ENCODE data around the gene VCAM1.

- TF ChIP-seq POLR2A (IDR thresholded peaks at IDR 0.05; ENCODE audit: low read depth, low read length) (no peak), TAF1 (IDR thresholded peaks at IDR 0.05; ENCODE audit: low read depth, low read length) (no peak), POLR2AphosphoS5 (IDR thresholded peaks at IDR 0.05; ENCODE audit: low read depth, low read length) (no peak), PAX5 (IDR thresholded peaks at IDR 0.05; ENCODE audit: insufficient read depth, low read length, severe bottlenecking) (no peak)
Observed at GRCh38 chr1:100683448-100684349, 35.8 kb upstream of the VCAM1 start.

All from GM12891 (cell line).